ENCODE data around the gene PGAM2.
"Not testable (repeated sequence)": the region's sequence is repeated elsewhere in the genome, so short reads cannot be mapped to it uniquely, and the experiment has no call there.

Gene PGAM2

GRCh38 chr7:44040493-44040891 lies 24.9 kb downstream of the PGAM2 start:
- H3K4me1 ChIP-seq (ENCODE audit: control insufficient read depth, insufficient read depth, low read length); H3K9me3 ChIP-seq (ENCODE audit: control insufficient read depth, insufficient read depth, low read depth, low read length); H3K9ac ChIP-seq (ENCODE audit: low read length); H3K27ac ChIP-seq (ENCODE audit: low read depth, low read length); H3K36me3 ChIP-seq (ENCODE audit: control insufficient read depth, insufficient read depth, low read length): not testable (repeated sequence)
- H3K4me3 ChIP-seq (ENCODE audit: low read depth, low read length), result peak overlapping the region; percentile 61
- peaks cover 29% of the 10 kb centered on the region for H3K27me3 ChIP-seq (ENCODE audit: control insufficient read depth, insufficient read depth, low read length)

DNA sequence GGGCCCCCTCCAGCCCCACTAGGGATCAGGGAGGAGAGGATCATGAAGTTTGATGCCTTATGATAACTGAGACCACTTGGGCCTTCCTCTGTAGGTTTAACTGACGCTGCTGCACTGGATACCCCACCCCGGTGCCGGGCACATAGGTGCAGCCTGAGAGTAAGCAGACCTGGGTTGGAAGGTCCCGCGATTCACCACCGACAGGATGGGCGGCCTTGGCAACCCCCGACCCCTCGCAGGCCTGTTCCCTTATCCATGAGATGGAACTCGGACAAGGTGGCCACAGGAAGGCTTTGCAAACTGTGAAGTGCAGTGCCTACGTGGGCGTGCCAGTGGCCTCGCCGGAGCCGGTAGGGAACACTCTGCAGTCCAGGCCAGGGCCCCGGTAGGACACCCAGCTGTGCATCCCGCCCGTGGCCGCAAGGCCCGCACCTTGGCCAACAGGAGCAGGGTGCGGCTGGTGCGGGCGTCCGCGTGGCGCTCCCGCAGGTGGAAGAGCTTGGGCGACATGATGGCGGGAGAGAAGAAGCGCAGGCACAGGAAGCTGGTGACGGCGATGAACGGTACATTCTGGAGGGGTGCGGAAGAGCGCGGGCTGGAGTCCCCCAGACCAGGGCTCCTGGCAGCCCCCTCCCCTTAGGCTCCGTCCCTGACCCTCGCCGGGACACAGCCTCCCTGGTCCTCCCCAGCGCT lies 25.4 kb downstream of the PGAM2 start:
- Histone ChIP-seq H3K4me3 (ENCODE audit: low read depth, low read length) (peak overlapping the region; percentile 61), H3K27me3 (ENCODE audit: control insufficient read depth, insufficient read depth, low read length) (peaks cover 29% of the 10 kb centered on the region)
- H3K9ac ChIP-seq (ENCODE audit: low read length); H3K4me1 ChIP-seq (ENCODE audit: control insufficient read depth, insufficient read depth, low read length); H3K36me3 ChIP-seq (ENCODE audit: control insufficient read depth, insufficient read depth, low read length); H3K9me3 ChIP-seq (ENCODE audit: control insufficient read depth, insufficient read depth, low read depth, low read length); H3K27ac ChIP-seq (ENCODE audit: low read depth, low read length): not testable (repeated sequence)

GRCh38 chr7:44038961-44039558 lies 26.3 kb downstream of the PGAM2 start:
- not testable (repeated sequence) for H3K4me1 ChIP-seq (ENCODE audit: control insufficient read depth, insufficient read depth, low read length); H3K36me3 ChIP-seq (ENCODE audit: control insufficient read depth, insufficient read depth, low read length); H3K27ac ChIP-seq (ENCODE audit: low read depth, low read length); H3K9me3 ChIP-seq (ENCODE audit: control insufficient read depth, insufficient read depth, low read depth, low read length); H3K9ac ChIP-seq (ENCODE audit: low read length)
- H3K4me3 ChIP-seq (ENCODE audit: low read depth, low read length), result peak overlapping the region; percentile 65
- H3K27me3 ChIP-seq (ENCODE audit: control insufficient read depth, insufficient read depth, low read length), result peaks cover 29% of the 10 kb centered on the region

DNA sequence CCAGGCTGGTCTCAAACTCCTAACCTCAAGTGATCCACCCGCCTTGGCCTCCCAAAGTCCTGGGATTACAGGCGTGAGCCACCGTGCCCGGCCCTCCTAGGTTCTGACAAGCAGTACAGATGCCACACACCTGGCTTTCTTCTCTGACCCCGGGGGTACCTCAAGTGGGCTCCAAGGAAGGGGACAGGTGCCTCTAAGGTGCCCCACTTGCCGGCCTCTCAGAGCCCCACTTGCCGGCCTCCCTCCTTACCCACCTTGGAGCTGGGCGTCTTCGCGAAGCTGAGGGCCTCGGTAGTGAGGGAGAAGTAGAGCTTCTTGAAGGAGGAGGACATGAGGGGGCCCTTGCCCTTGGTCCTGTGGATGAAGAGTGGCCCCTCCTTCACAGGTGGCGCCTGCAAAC lies 26.8 kb downstream of the PGAM2 start:
- not testable (repeated sequence) for H3K4me3 ChIP-seq (ENCODE audit: low read depth, low read length); H3K9ac ChIP-seq (ENCODE audit: low read length); H3K27ac ChIP-seq (ENCODE audit: low read depth, low read length); H3K36me3 ChIP-seq (ENCODE audit: control insufficient read depth, insufficient read depth, low read length); H3K4me1 ChIP-seq (ENCODE audit: control insufficient read depth, insufficient read depth, low read length); H3K9me3 ChIP-seq (ENCODE audit: control insufficient read depth, insufficient read depth, low read depth, low read length)
- H3K27me3 ChIP-seq (ENCODE audit: control insufficient read depth, insufficient read depth, low read length), result peaks cover 29% of the 10 kb centered on the region

- not testable (repeated sequence) for H3K9ac ChIP-seq (ENCODE audit: low read length); H3K9me3 ChIP-seq (ENCODE audit: control insufficient read depth, insufficient read depth, low read depth, low read length); H3K36me3 ChIP-seq (ENCODE audit: control insufficient read depth, insufficient read depth, low read length); H3K4me1 ChIP-seq (ENCODE audit: control insufficient read depth, insufficient read depth, low read length); H3K27ac ChIP-seq (ENCODE audit: low read depth, low read length); H3K4me3 ChIP-seq (ENCODE audit: low read depth, low read length)
- H3K27me3 ChIP-seq (ENCODE audit: control insufficient read depth, insufficient read depth, low read length), result peaks cover 29% of the 10 kb centered on the region
These were observed 27.4 kb downstream of the PGAM2 start for GRCh38 chr7:44037951-44038350.

DNA sequence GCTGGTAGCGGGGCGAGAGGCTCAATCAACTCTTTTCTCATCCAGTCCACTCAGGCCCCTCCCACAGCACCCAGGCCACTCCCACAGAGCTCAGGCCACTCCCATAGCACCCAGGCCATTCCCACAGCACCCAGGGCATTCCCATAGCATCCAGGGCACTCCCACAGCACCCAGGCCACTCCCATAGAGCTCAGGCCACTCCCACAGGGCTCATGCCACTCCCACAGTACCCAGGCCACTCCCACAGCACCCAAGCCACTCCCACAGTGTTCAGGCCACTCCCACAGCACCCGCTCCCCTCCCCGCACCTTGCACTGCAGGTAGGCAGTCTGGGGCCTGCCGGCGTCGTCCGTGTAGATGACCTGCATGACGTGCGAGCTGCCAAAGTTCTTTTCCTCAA lies 29.0 kb downstream of the PGAM2 start:
- peaks cover 18% of the 10 kb centered on the region for H3K27me3 ChIP-seq (ENCODE audit: control insufficient read depth, insufficient read depth, low read length)
- not testable (repeated sequence) for H3K36me3 ChIP-seq (ENCODE audit: control insufficient read depth, insufficient read depth, low read length); H3K4me1 ChIP-seq (ENCODE audit: control insufficient read depth, insufficient read depth, low read length); H3K9me3 ChIP-seq (ENCODE audit: control insufficient read depth, insufficient read depth, low read depth, low read length); H3K9ac ChIP-seq (ENCODE audit: low read length); H3K4me3 ChIP-seq (ENCODE audit: low read depth, low read length); H3K27ac ChIP-seq (ENCODE audit: low read depth, low read length)

DNA sequence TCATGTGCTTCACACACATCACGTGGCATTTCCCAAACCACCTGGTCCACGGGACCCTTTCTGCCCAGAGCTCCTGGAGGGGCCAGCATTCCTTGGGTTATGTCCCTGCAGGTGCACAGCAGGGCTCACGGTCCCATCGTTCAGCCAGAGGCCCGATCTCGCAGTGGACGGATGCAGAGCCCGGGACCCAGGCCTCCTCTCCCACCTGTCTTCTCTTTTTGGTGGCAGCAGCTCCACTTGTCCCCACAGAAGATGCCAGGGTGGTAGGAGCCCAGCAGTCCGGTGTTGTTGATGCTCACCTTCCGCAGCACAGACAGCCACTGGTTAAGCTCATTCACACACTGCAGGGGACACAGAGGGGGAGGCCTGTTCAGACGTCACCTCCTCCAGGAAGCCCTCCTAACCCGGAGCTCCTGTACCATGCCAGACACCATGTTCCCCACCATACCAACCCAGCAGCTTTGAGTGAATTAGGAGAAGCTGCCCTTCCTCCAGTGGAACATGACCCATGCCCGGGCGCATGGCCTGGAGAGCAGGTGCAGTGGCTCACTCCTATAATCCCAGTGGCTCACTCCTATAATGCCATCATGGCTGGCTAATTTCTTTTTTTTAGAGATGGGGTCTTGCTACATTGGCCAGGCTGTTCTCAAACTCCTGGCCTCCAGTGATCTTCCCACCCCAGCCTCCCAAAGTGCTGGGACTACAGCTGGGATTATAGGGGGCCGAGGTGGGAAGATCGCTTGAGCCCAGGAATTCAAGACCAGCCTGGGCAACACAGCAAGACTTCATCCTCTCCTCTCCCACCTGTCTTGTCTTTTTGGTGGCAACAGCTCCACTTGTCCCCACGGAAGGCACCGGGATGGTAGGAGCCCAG lies 31.2 kb downstream of the PGAM2 start:
- H3K9ac ChIP-seq (ENCODE audit: low read length); H3K36me3 ChIP-seq (ENCODE audit: control insufficient read depth, insufficient read depth, low read length); H3K4me1 ChIP-seq (ENCODE audit: control insufficient read depth, insufficient read depth, low read length); H3K9me3 ChIP-seq (ENCODE audit: control insufficient read depth, insufficient read depth, low read depth, low read length); H3K4me3 ChIP-seq (ENCODE audit: low read depth, low read length); H3K27me3 ChIP-seq (ENCODE audit: control insufficient read depth, insufficient read depth, low read length); H3K27ac ChIP-seq (ENCODE audit: low read depth, low read length): not testable (repeated sequence)

GRCh38 chr7:44032031-44032430 lies 33.3 kb downstream of the PGAM2 start:
- H3K36me3 ChIP-seq (ENCODE audit: control insufficient read depth, insufficient read depth, low read length); H3K27me3 ChIP-seq (ENCODE audit: control insufficient read depth, insufficient read depth, low read length); H3K4me1 ChIP-seq (ENCODE audit: control insufficient read depth, insufficient read depth, low read length); H3K9me3 ChIP-seq (ENCODE audit: control insufficient read depth, insufficient read depth, low read depth, low read length); H3K4me3 ChIP-seq (ENCODE audit: low read depth, low read length); H3K27ac ChIP-seq (ENCODE audit: low read depth, low read length); H3K9ac ChIP-seq (ENCODE audit: low read length): not testable (repeated sequence)

GRCh38 chr7:44031319-44031718 lies 34.0 kb downstream of the PGAM2 start:
- H3K4me3 ChIP-seq (ENCODE audit: low read depth, low read length); H3K9ac ChIP-seq (ENCODE audit: low read length); H3K36me3 ChIP-seq (ENCODE audit: control insufficient read depth, insufficient read depth, low read length); H3K9me3 ChIP-seq (ENCODE audit: control insufficient read depth, insufficient read depth, low read depth, low read length); H3K4me1 ChIP-seq (ENCODE audit: control insufficient read depth, insufficient read depth, low read length); H3K27me3 ChIP-seq (ENCODE audit: control insufficient read depth, insufficient read depth, low read length); H3K27ac ChIP-seq (ENCODE audit: low read depth, low read length): not testable (repeated sequence)

DNA sequence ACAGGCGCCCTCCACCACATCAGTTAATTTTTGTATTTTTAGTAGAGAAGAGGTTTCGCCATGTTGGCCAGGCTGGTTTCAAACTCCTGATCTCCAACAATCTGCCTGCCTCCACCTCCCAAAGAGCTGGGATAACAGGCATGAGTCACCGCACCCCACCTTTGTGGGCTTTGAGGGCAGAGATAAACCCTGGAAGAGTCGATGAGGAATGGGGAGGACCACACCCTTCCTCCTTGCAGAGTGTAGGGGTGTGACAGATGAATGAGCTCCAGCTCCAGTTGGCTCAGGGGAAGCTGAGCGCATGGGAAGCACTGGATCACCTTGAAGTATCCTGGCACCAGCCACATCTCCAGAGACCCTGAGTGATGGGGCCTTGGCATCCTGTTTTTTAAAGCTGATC lies 35.3 kb downstream of the PGAM2 start:
- not testable (repeated sequence) for H3K27me3 ChIP-seq (ENCODE audit: control insufficient read depth, insufficient read depth, low read length); H3K9me3 ChIP-seq (ENCODE audit: control insufficient read depth, insufficient read depth, low read depth, low read length); H3K4me3 ChIP-seq (ENCODE audit: low read depth, low read length); H3K27ac ChIP-seq (ENCODE audit: low read depth, low read length); H3K4me1 ChIP-seq (ENCODE audit: control insufficient read depth, insufficient read depth, low read length); H3K9ac ChIP-seq (ENCODE audit: low read length); H3K36me3 ChIP-seq (ENCODE audit: control insufficient read depth, insufficient read depth, low read length)

- not testable (repeated sequence) for H3K4me3 ChIP-seq (ENCODE audit: low read depth, low read length); H3K27me3 ChIP-seq (ENCODE audit: control insufficient read depth, insufficient read depth, low read length); H3K4me1 ChIP-seq (ENCODE audit: control insufficient read depth, insufficient read depth, low read length); H3K36me3 ChIP-seq (ENCODE audit: control insufficient read depth, insufficient read depth, low read length); H3K9me3 ChIP-seq (ENCODE audit: control insufficient read depth, insufficient read depth, low read depth, low read length); H3K27ac ChIP-seq (ENCODE audit: low read depth, low read length); H3K9ac ChIP-seq (ENCODE audit: low read length)
These were observed 35.9 kb downstream of the PGAM2 start for GRCh38 chr7:44029433-44029832.
